WTC11 (cell line): Measurements from ENCODE around the gene VTI1A. TPM values are rescaled to one million over a fixed set of nuclear protein-coding genes. Genes with fewer than 3 reads are reported as not detected.

Source experiments
- ATAC-seq: fragments of 200-7000 bp; cut with Tn5 transposase; 2 replicates; pipeline ENCODE4 v1.10.0; 2021; ENCODE audit warnings: mild to moderate bottlenecking, moderate library complexity
- CTCF ChIA-PET: fragments of 300-600 bp; sonication (Branson Sonifier 250); formaldehyde crosslinking; loops from one replicate; lab custom pipeline; 2021; ENCODE audit warnings: antibody characterized with exemption; lab: Charles Lee
- POLR2A ChIA-PET: fragments of 350-600 bp; sonication (Branson Sonifier 250); formaldehyde crosslinking; loops from one replicate; lab custom pipeline; 2021; ENCODE audit warnings: antibody characterized with exemption; lab: Charles Lee
- DNase-seq: peaks from one replicate; pipeline ENCODE4 v3.0.0; 2021; ENCODE audit warnings: low spot score
- H3K27ac Mint-ChIP-seq: 2 replicates; pipeline ENCODE4 v1.8.0; 2021; ENCODE audit warnings: mixed read lengths
- H3K27me3 Mint-ChIP-seq: 2 replicates; pipeline ENCODE4 v1.8.0; 2021; ENCODE audit warnings: low read depth, mild to moderate bottlenecking, moderate library complexity, mixed read lengths
- H3K36me3 Mint-ChIP-seq: 2 replicates; pipeline ENCODE4 v1.8.0; 2021; ENCODE audit warnings: mixed read lengths
- H3K4me1 Mint-ChIP-seq: 2 replicates; pipeline ENCODE4 v1.8.0; 2022; ENCODE audit warnings: mixed read lengths
- H3K4me3 Mint-ChIP-seq: 2 replicates; pipeline ENCODE4 v1.8.0; 2021; ENCODE audit warnings: mild to moderate bottlenecking, moderate library complexity, mixed read lengths
- H3K9me3 Mint-ChIP-seq: 2 replicates; pipeline ENCODE4 v1.8.0; 2021; ENCODE audit warnings: mixed read lengths
- CREB1 ChIP-seq: sonication (generic); formaldehyde crosslinking; IDR thresholded peaks from 2 replicates; pipeline ENCODE4 v1.8.0; 2023; ENCODE audit warnings: mild to moderate bottlenecking, missing genetic modification reagents
- CREM ChIP-seq: sonication (generic); formaldehyde crosslinking; IDR thresholded peaks from 2 replicates; pipeline ENCODE4 v1.8.1; 2022; ENCODE audit warnings: mild to moderate bottlenecking, missing genetic modification reagents, moderate library complexity
- EMX1 ChIP-seq: fragments of 250-450 bp; sonication (Bioruptor Pico); IDR thresholded peaks from 2 replicates; pipeline ENCODE4 v1.8.0; 2021; ENCODE audit warnings: mild to moderate bottlenecking
- FOXJ3 ChIP-seq: sonication (generic); formaldehyde crosslinking; IDR thresholded peaks from 2 replicates; pipeline ENCODE4 v1.9.0; 2021; ENCODE audit warnings: missing genetic modification reagents, mild to moderate bottlenecking, borderline replicate concordance
- KAT7 ChIP-seq: sonication (generic); formaldehyde crosslinking; IDR thresholded peaks from 2 replicates; pipeline ENCODE4 v1.8.1; 2023; ENCODE audit warnings: missing genetic modification reagents, mild to moderate bottlenecking, borderline replicate concordance
- OVOL2 ChIP-seq: fragments of 250-450 bp; sonication (Bioruptor Pico); IDR thresholded peaks from 2 replicates; pipeline ENCODE4 v1.9.0; 2021; ENCODE audit warnings: mild to moderate bottlenecking, borderline replicate concordance
- ZNF423 ChIP-seq: fragments of 250-450 bp; sonication (Bioruptor Pico); IDR thresholded peaks from 2 replicates; pipeline ENCODE4 v2.1.2; 2022; ENCODE audit warnings: mild to moderate bottlenecking, moderate library complexity
- total RNA-seq: library from RNA; stranded (reverse); gene quantifications from 3 replicates; pipeline ENCODE4 v1.2.3, GENCODE V29; 2021
- TF ChIP-seq, protein P1 (sequence below): sonication (generic); formaldehyde crosslinking; IDR thresholded peaks from 2 replicates; pipeline ENCODE4 v1.8.1; 2023; ENCODE audit warnings: mild to moderate bottlenecking, missing genetic modification reagents, borderline replicate concordance
- TF ChIP-seq, protein P2 (sequence below): sonication (generic); formaldehyde crosslinking; IDR thresholded peaks from 2 replicates; pipeline ENCODE4 v1.8.0; 2022; ENCODE audit warnings: missing genetic modification reagents
- TF ChIP-seq, protein P3 (sequence below): fragments of 250-450 bp; sonication (Bioruptor Pico); IDR thresholded peaks from 2 replicates; pipeline ENCODE4 v1.8.0; 2021; ENCODE audit warnings: mild to moderate bottlenecking
- TF ChIP-seq, protein P4 (sequence below): sonication (generic); formaldehyde crosslinking; IDR thresholded peaks from 2 replicates; pipeline ENCODE4 v1.8.0; 2022; ENCODE audit warnings: mild to moderate bottlenecking, missing genetic modification reagents
- TF ChIP-seq, protein P5 (sequence below): sonication (generic); formaldehyde crosslinking; IDR thresholded peaks from 2 replicates; pipeline ENCODE4 v1.8.0; 2022; ENCODE audit warnings: mild to moderate bottlenecking, missing genetic modification reagents
- TF ChIP-seq, protein P6 (sequence below): sonication (generic); formaldehyde crosslinking; IDR thresholded peaks from 2 replicates; pipeline ENCODE4 v1.8.0; 2023; ENCODE audit warnings: missing genetic modification reagents
- TF ChIP-seq, protein P7 (sequence below): sonication (generic); formaldehyde crosslinking; IDR thresholded peaks from 2 replicates; pipeline ENCODE4 v1.8.0; 2023; ENCODE audit warnings: missing genetic modification reagents, mild to moderate bottlenecking, borderline replicate concordance

The VTI1A gene
- total RNA-seq, 1 experiment from 2014 or later = 20.1 TPM

DNA sequence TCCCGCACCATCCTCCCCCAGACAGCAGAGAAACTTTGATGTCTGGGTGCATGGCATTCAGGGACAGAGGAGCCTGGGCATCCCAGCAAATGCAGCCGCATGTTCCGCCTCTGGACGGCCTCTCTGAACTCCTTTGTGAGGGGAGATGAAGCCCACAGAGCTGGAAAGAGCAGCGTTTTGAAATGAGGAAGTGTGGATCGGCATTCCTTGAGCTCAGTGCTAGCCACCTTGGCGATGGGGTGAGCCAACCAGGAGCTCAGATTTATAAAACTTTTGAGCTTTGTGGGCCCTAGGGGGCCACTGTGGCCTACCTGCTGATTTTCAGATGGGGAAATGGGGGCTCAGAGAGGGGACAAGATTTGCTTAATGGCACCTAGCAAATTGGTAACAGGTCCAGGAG is 376.6 kb downstream of the VTI1A start (continued):
- TF ChIP-seq, protein P1, sequence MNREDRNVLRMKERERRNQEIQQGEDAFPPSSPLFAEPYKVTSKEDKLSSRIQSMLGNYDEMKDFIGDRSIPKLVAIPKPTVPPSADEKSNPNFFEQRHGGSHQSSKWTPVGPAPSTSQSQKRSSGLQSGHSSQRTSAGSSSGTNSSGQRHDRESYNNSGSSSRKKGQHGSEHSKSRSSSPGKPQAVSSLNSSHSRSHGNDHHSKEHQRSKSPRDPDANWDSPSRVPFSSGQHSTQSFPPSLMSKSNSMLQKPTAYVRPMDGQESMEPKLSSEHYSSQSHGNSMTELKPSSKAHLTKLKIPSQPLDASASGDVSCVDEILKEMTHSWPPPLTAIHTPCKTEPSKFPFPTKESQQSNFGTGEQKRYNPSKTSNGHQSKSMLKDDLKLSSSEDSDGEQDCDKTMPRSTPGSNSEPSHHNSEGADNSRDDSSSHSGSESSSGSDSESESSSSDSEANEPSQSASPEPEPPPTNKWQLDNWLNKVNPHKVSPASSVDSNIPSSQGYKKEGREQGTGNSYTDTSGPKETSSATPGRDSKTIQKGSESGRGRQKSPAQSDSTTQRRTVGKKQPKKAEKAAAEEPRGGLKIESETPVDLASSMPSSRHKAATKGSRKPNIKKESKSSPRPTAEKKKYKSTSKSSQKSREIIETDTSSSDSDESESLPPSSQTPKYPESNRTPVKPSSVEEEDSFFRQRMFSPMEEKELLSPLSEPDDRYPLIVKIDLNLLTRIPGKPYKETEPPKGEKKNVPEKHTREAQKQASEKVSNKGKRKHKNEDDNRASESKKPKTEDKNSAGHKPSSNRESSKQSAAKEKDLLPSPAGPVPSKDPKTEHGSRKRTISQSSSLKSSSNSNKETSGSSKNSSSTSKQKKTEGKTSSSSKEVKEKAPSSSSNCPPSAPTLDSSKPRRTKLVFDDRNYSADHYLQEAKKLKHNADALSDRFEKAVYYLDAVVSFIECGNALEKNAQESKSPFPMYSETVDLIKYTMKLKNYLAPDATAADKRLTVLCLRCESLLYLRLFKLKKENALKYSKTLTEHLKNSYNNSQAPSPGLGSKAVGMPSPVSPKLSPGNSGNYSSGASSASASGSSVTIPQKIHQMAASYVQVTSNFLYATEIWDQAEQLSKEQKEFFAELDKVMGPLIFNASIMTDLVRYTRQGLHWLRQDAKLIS (CRISPR knock-in tag) = no peak
- TF ChIP-seq CREM (CRISPR knock-in tag) (no peak), KAT7 (CRISPR knock-in tag) (no peak), EMX1 (CRISPR knock-in tag) (no peak), ZNF423 (CRISPR knock-in tag) (no peak), FOXJ3 (CRISPR knock-in tag) (no peak)
- TF ChIP-seq, protein P2, sequence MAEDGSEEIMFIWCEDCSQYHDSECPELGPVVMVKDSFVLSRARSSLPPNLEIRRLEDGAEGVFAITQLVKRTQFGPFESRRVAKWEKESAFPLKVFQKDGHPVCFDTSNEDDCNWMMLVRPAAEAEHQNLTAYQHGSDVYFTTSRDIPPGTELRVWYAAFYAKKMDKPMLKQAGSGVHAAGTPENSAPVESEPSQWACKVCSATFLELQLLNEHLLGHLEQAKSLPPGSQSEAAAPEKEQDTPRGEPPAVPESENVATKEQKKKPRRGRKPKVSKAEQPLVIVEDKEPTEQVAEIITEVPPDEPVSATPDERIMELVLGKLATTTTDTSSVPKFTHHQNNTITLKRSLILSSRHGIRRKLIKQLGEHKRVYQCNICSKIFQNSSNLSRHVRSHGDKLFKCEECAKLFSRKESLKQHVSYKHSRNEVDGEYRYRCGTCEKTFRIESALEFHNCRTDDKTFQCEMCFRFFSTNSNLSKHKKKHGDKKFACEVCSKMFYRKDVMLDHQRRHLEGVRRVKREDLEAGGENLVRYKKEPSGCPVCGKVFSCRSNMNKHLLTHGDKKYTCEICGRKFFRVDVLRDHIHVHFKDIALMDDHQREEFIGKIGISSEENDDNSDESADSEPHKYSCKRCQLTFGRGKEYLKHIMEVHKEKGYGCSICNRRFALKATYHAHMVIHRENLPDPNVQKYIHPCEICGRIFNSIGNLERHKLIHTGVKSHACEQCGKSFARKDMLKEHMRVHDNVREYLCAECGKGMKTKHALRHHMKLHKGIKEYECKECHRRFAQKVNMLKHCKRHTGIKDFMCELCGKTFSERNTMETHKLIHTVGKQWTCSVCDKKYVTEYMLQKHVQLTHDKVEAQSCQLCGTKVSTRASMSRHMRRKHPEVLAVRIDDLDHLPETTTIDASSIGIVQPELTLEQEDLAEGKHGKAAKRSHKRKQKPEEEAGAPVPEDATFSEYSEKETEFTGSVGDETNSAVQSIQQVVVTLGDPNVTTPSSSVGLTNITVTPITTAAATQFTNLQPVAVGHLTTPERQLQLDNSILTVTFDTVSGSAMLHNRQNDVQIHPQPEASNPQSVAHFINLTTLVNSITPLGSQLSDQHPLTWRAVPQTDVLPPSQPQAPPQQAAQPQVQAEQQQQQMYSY = no peak
- TF ChIP-seq, protein P3, sequence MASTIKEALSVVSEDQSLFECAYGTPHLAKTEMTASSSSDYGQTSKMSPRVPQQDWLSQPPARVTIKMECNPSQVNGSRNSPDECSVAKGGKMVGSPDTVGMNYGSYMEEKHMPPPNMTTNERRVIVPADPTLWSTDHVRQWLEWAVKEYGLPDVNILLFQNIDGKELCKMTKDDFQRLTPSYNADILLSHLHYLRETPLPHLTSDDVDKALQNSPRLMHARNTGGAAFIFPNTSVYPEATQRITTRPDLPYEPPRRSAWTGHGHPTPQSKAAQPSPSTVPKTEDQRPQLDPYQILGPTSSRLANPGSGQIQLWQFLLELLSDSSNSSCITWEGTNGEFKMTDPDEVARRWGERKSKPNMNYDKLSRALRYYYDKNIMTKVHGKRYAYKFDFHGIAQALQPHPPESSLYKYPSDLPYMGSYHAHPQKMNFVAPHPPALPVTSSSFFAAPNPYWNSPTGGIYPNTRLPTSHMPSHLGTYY = no peak
- TF ChIP-seq, protein P4, sequence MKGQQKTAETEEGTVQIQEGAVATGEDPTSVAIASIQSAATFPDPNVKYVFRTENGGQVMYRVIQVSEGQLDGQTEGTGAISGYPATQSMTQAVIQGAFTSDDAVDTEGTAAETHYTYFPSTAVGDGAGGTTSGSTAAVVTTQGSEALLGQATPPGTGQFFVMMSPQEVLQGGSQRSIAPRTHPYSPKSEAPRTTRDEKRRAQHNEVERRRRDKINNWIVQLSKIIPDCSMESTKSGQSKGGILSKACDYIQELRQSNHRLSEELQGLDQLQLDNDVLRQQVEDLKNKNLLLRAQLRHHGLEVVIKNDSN = no peak
- TF ChIP-seq, protein P5, sequence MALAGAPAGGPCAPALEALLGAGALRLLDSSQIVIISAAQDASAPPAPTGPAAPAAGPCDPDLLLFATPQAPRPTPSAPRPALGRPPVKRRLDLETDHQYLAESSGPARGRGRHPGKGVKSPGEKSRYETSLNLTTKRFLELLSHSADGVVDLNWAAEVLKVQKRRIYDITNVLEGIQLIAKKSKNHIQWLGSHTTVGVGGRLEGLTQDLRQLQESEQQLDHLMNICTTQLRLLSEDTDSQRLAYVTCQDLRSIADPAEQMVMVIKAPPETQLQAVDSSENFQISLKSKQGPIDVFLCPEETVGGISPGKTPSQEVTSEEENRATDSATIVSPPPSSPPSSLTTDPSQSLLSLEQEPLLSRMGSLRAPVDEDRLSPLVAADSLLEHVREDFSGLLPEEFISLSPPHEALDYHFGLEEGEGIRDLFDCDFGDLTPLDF (CRISPR knock-in tag) = no peak
- TF ChIP-seq, protein P6, sequence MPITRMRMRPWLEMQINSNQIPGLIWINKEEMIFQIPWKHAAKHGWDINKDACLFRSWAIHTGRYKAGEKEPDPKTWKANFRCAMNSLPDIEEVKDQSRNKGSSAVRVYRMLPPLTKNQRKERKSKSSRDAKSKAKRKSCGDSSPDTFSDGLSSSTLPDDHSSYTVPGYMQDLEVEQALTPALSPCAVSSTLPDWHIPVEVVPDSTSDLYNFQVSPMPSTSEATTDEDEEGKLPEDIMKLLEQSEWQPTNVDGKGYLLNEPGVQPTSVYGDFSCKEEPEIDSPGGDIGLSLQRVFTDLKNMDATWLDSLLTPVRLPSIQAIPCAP (CRISPR knock-in tag) = no peak

DNA sequence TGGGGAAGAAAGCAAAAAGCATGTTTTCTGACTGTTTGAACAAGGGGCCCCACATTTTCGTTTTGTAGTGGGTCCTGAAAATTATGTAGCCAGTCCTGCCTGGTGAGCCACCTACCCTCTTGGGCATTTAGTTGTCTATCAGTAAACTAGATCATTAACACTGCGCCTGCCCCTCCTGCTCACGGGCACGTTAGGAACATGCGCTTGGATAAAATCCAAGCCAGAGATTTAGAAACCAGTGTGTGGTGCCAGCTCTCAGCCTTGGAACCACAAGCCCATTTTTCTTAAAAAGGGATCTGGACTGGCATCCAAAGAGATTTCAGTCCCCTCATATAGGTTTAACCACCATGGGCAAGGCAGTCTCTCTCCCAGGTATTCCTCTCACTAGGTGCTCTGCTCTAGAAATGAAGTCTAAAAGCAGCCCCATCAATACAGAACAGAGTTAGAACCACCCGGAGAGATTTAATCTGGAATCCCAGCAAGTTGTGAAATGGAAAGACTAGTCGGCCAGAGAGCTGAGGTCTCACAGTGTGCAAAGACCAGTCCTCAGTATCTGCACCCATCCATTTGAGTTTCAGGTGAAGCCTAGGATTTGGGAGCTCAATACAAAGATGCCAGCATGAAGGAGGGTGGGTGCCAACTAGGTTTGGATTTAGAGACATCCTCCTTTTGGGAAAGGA is 379.1 kb downstream of the VTI1A start:
- ChIA-PET CTCF (no interaction called here), POLR2A (interaction anchor here (1.0 kb wide), 1 partner anchor 160 kb away, joined by 3 read pairs; no protein-coding TSS in a partner anchor)
- Mint-ChIP-seq H3K4me1 (peaks cover 26% of the 10 kb centered on the region), H3K27me3 (no peaks in the 10 kb centered on the region), H3K36me3 (no peaks in the 10 kb centered on the region), H3K4me3 (no peak overlapping the region), H3K27ac (no peak overlapping the region), H3K9me3 (no peaks in the 10 kb centered on the region)
- no peak for ATAC-seq
- TF ChIP-seq CREB1 (CRISPR knock-in tag) = no peak
- TF ChIP-seq, protein P7, sequence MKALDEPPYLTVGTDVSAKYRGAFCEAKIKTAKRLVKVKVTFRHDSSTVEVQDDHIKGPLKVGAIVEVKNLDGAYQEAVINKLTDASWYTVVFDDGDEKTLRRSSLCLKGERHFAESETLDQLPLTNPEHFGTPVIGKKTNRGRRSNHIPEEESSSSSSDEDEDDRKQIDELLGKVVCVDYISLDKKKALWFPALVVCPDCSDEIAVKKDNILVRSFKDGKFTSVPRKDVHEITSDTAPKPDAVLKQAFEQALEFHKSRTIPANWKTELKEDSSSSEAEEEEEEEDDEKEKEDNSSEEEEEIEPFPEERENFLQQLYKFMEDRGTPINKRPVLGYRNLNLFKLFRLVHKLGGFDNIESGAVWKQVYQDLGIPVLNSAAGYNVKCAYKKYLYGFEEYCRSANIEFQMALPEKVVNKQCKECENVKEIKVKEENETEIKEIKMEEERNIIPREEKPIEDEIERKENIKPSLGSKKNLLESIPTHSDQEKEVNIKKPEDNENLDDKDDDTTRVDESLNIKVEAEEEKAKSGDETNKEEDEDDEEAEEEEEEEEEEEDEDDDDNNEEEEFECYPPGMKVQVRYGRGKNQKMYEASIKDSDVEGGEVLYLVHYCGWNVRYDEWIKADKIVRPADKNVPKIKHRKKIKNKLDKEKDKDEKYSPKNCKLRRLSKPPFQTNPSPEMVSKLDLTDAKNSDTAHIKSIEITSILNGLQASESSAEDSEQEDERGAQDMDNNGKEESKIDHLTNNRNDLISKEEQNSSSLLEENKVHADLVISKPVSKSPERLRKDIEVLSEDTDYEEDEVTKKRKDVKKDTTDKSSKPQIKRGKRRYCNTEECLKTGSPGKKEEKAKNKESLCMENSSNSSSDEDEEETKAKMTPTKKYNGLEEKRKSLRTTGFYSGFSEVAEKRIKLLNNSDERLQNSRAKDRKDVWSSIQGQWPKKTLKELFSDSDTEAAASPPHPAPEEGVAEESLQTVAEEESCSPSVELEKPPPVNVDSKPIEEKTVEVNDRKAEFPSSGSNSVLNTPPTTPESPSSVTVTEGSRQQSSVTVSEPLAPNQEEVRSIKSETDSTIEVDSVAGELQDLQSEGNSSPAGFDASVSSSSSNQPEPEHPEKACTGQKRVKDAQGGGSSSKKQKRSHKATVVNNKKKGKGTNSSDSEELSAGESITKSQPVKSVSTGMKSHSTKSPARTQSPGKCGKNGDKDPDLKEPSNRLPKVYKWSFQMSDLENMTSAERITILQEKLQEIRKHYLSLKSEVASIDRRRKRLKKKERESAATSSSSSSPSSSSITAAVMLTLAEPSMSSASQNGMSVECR = no peak
- TF ChIP-seq OVOL2 = no peak
- TF ChIP-seq, protein P5 (CRISPR knock-in tag) = no peak
- TF ChIP-seq, protein P6 (CRISPR knock-in tag) = no peak
- no peak for DNase-seq
